Measurements from ENCODE around the gene ATMIN.

GRCh38 chr16:80994451-80994850 lies 41.2 kb upstream of the ATMIN start:
- TF ChIP-seq CTCF (IDR thresholded peaks at IDR 0.05): no peak
- no peak for TF ChIP-seq EP300 (IDR thresholded peaks at IDR 0.05)
